Endothelial cell of umbilical vein (primary cell): ENCODE data around the gene MANBA. TPM values are rescaled to one million over a fixed set of nuclear protein-coding genes. Genes with fewer than 3 reads are reported as not detected.

Experiments
- BruUV-seq: library from RNA; stranded (reverse); fragments of 400-500 nt; replicated peaks from 2 replicates; lab custom pipeline; 2021; lab: Mats Ljungman, UMichigan
- CTCF ChIA-PET: fragments of 300-600, 350-600 bp; sonication (Branson Sonifier 250); formaldehyde crosslinking; loops from one replicate; lab custom pipeline; 2021; ENCODE audit warnings: antibody characterized with exemption, inconsistent platforms; lab: Charles Lee
- POLR2A ChIA-PET: fragments of 300-600, 350-600 bp; sonication (Branson Sonifier 250); formaldehyde crosslinking; loops from one replicate; lab custom pipeline; 2021; ENCODE audit warnings: antibody characterized with exemption, inconsistent platforms; lab: Charles Lee
- DNase-seq: peaks from one replicate; pipeline ENCODE4 v3.0.0-alpha.2; 2011; ENCODE audit warnings: low read depth, low spot score
- FAIRE-seq: peaks from 2 replicates; lab custom pipeline; 2011; peaks lifted over from hg19 to GRCh38; lab: Jason Lieb, UNC
- H2AFZ ChIP-seq: 2 replicates; pipeline ENCODE4 v1.6.0; 2012; ENCODE audit warnings: low read depth, low read length, control low read depth, inconsistent platforms
- H3K27ac ChIP-seq: 2 replicates; pipeline ENCODE4 v1.5.1; 2011; ENCODE audit warnings: low read depth, mild to moderate bottlenecking, control low read depth, low read length, moderate library complexity; ENCODE audit not compliant: insufficient read depth
- H3K27me3 ChIP-seq, 2 experiments: 2 replicates each; pipeline versions ENCODE4 v1.6.0 to v1.6.1; 2011; ENCODE audit warnings: low read length in 2 of 2, mixed read lengths in 1 of 2; ENCODE audit not compliant: control insufficient read depth in 2 of 2, insufficient read depth in 2 of 2
- H3K36me3 ChIP-seq, 2 experiments: 2 replicates in 1 of 2; 3 replicates in 1 of 2; pipeline ENCODE4 v1.5.1; 2011; ENCODE audit warnings: low read length in 2 of 2, mild to moderate bottlenecking in 1 of 2, moderate library complexity in 1 of 2; ENCODE audit not compliant: control insufficient read depth in 2 of 2, insufficient read depth in 2 of 2; ENCODE audit errors: extremely low read depth in 1 of 2
- H3K4me1 ChIP-seq: 3 replicates; pipeline ENCODE4 v1.5.1; 2011; ENCODE audit warnings: mild to moderate bottlenecking, low read length; ENCODE audit not compliant: control insufficient read depth, insufficient read depth; ENCODE audit errors: extremely low read depth
- H3K4me2 ChIP-seq: 2 replicates; pipeline ENCODE4 v1.6.1; 2011; ENCODE audit warnings: low read length, control low read depth, mixed read lengths; ENCODE audit not compliant: insufficient read depth
- H3K4me3 ChIP-seq, 3 experiments: fragments of 200-600 bp in 1 of 3; sonication (generic), shearing (Covaris generic) in 1 of 3; replicated peaks in 1 of 3; 2 replicates each; pipeline ENCODE4 v1.5.1; 2011 to 2016; ENCODE audit warnings: control low read depth in 3 of 3, low read length in 3 of 3, mild to moderate bottlenecking in 2 of 3, inconsistent platforms in 1 of 3, low read depth in 1 of 3, moderate library complexity in 1 of 3; ENCODE audit not compliant: insufficient read depth in 1 of 3
- H3K79me2 ChIP-seq: 2 replicates; pipeline ENCODE4 v1.6.0; 2012; ENCODE audit warnings: low read length, inconsistent platforms; ENCODE audit not compliant: control insufficient read depth, insufficient read depth
- H3K9ac ChIP-seq: replicated peaks from 2 replicates; pipeline ENCODE3; 2011; ENCODE audit warnings: low read length, control low read depth; ENCODE audit not compliant: insufficient read depth; ENCODE audit errors: extremely low read depth
- H3K9me1 ChIP-seq: replicated peaks from 3 replicates; pipeline ENCODE4 v1.6.0; 2011; ENCODE audit warnings: mild to moderate bottlenecking, low read length; ENCODE audit not compliant: control insufficient read depth, insufficient read depth; ENCODE audit errors: extremely low read depth
- H3K9me3 ChIP-seq: replicated peaks from 2 replicates; pipeline ENCODE4 v1.5.1; 2012; ENCODE audit warnings: low read length, inconsistent platforms; ENCODE audit not compliant: control insufficient read depth, insufficient read depth
- H4K20me1 ChIP-seq: replicated peaks from 2 replicates; pipeline ENCODE3; 2011; ENCODE audit warnings: mild to moderate bottlenecking, low read length; ENCODE audit not compliant: control insufficient read depth, insufficient read depth; ENCODE audit errors: extremely low read depth
- EZH2 ChIP-seq: IDR thresholded peaks from 2 replicates; pipeline ENCODE4 v1.6.1; 2012; ENCODE audit warnings: borderline replicate concordance, low read depth, mild to moderate bottlenecking, moderate library complexity, low read length, inconsistent platforms; ENCODE audit not compliant: severe bottlenecking
- FOS ChIP-seq: IDR thresholded peaks from 2 replicates; pipeline ENCODE4 v1.6.1; 2011; ENCODE audit warnings: mild to moderate bottlenecking, low read length, moderate library complexity, borderline replicate concordance; ENCODE audit not compliant: insufficient read depth
- GATA2 ChIP-seq: IDR thresholded peaks from 2 replicates; pipeline ENCODE4 v1.7.0; 2011; ENCODE audit warnings: low read depth, mild to moderate bottlenecking, moderate library complexity, mixed read lengths, low read length; ENCODE audit not compliant: insufficient read length, insufficient read depth
- JUN ChIP-seq: IDR thresholded peaks from 2 replicates; pipeline ENCODE4 v1.6.1; 2011; ENCODE audit warnings: borderline replicate concordance, low read depth; ENCODE audit not compliant: insufficient read length, insufficient read depth
- MAX ChIP-seq: IDR thresholded peaks from 2 replicates; pipeline ENCODE4 v1.6.1; 2011; ENCODE audit not compliant: insufficient read depth, insufficient read length
- POLR2A ChIP-seq: IDR thresholded peaks from 2 replicates; pipeline ENCODE4 v1.6.1; 2012; ENCODE audit warnings: low read depth, mild to moderate bottlenecking, control low read depth, low read length
- POLR2AphosphoS5 ChIP-seq: IDR thresholded peaks from 2 replicates; pipeline ENCODE4 v1.6.1; 2012; ENCODE audit warnings: low read depth, mild to moderate bottlenecking, control low read depth, low read length, moderate library complexity; ENCODE audit not compliant: insufficient read depth
- dilution Hi-C: fragments of 300-500 bp; cut with MboI; formaldehyde crosslinking; loops from one replicate; pipeline ENCODE4 v1.15.0; 2019; ENCODE audit warnings: low sequenced_read_pairs; ENCODE audit not compliant: extremely low pct_ligation_motif_present
- intact Hi-C: fragments of 100-400 bp; cut with micrococcal nuclease; formaldehyde crosslinking; loops from one replicate; pipeline ENCODE4 v1.10.0; 2022
- polyA plus RNA-seq, 4 experiments: library from polyadenylated mRNA; depleted of rRNA in 3 of 4; stranded (reverse) in 3 of 4; unstranded in 1 of 4; fragments of >200 nt; gene quantifications; 2 replicates each; pipeline versions ENCODE4 v1.2.1 to v1.2.3, GENCODE V29; 2011 to 2012; ENCODE audit warnings: missing spikeins in 1 of 4
- total RNA-seq: library from RNA; stranded (reverse); gene quantifications from 2 replicates; pipeline ENCODE4 v1.2.3, GENCODE V29; 2021

Gene MANBA
- total and polyA plus RNA-seq, 2 donors (not counting 3 experiments of a cell fraction or from before 2014, with no cell fraction given): 5.6 to 7.7 TPM

GRCh38 chr4:102758241-102759160 is 2.3 kb downstream of the MANBA start:
- POLR2A ChIA-PET: no interaction called here
- no TSS peak for BruUV-seq
- no peak overlapping the region for H3K4me2 ChIP-seq
- H3K79me2 ChIP-seq: no peaks in the 10 kb centered on the region
- dilution Hi-C loops: no loop called here
- H3K4me1 ChIP-seq: peaks cover 17% of the 10 kb centered on the region
- no peak for TF ChIP-seq MAX
- no peak overlapping the region for H3K27ac ChIP-seq
- DNase-seq (no peak), FAIRE-seq (no peak)
- H4K20me1 ChIP-seq: no peaks in the 10 kb centered on the region
- H3K4me3 ChIP-seq: no peak overlapping the region
- intact Hi-C loops: no loop called here
- CTCF ChIA-PET: no interaction called here
- no peak overlapping the region for H2AFZ ChIP-seq
- H3K9me3 ChIP-seq: no peaks in the 10 kb centered on the region
- H3K36me3 ChIP-seq: no peaks in the 10 kb centered on the region
- no peaks in the 10 kb centered on the region for H3K9me1 ChIP-seq
- no peak overlapping the region for H3K9ac ChIP-seq
- H3K27me3 ChIP-seq: peaks cover 0 to 2% of the 10 kb centered on the region in 2 experiments

DNA sequence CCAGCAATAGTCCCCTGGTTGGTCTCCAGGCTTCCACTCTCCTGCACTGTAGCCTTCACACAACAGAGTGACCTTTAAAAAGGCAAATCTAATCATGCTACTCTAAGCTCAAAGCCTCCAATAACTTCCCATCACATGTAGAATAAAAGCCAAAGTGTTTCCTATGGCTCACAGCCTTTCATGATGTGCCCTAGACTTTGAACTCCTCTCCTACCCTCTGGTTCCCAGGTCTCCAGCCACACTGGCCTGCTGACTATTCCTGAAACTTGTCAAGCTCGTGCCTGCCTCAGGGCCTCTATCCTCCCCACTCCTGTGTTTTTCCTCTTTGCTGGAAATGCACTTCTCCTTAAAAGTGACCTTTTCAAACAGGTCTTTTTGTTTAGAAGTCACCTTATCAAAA is 3.1 kb downstream of the MANBA start:
- Histone ChIP-seq H3K36me3 (no peaks in the 10 kb centered on the region), H4K20me1 (no peaks in the 10 kb centered on the region), H3K9ac (no peak overlapping the region), H3K4me3 (no peak overlapping the region), H3K4me2 (no peak overlapping the region), H3K79me2 (no peaks in the 10 kb centered on the region), H3K9me3 (no peaks in the 10 kb centered on the region), H3K9me1 (no peaks in the 10 kb centered on the region), H3K27me3 (peaks cover 0 to 2% of the 10 kb centered on the region in 2 experiments), H3K27ac (no peak overlapping the region), H3K4me1 (peaks cover 17% of the 10 kb centered on the region), H2AFZ (no peak overlapping the region)
- no peak for FAIRE-seq
- no peak for DNase-seq
- intact Hi-C loops (no loop called here), dilution Hi-C loops (no loop called here)
- TF ChIP-seq FOS (no peak), POLR2AphosphoS5 (no peak), GATA2 (no peak), JUN (no peak), POLR2A (no peak), EZH2 (no peak)
- CTCF ChIA-PET: no interaction called here
- no TSS peak for BruUV-seq
- POLR2A ChIA-PET: no interaction called here
